Sigmoid colon (tissue), 4 donors: ENCODE measurements around the gene SPAG4.

Experiments used
- CTCF ChIP-seq, 4 experiments: fragments of 450-650 bp in 3 of 4; fragments of 200-600 bp in 1 of 4; IDR thresholded peaks; one replicate each; pipeline ENCODE4 v1.5.1; 2016 to 2019; ENCODE audit warnings: antibody characterized with exemption in 4 of 4, mild to moderate bottlenecking in 3 of 4, moderate library complexity in 2 of 4
- EP300 ChIP-seq, 4 donors: sonication (generic); formaldehyde crosslinking; IDR thresholded peaks; one replicate each; pipeline ENCODE4 v1.6.1; 2017; ENCODE audit warnings: antibody characterized with exemption in 4 of 4
- POLR2A ChIP-seq, 2 donors: fragments of 450-650 bp; IDR thresholded peaks; one replicate each; pipeline ENCODE4 v1.6.1; 2016; ENCODE audit warnings: antibody characterized with exemption in 2 of 2, mild to moderate bottlenecking in 2 of 2, moderate library complexity in 2 of 2

- no peak for TF ChIP-seq CTCF (IDR thresholded peaks at IDR 0.05)
- TF ChIP-seq EP300 (IDR thresholded peaks at IDR 0.05), result no peak
- no peak for TF ChIP-seq POLR2A (IDR thresholded peaks at IDR 0.05)
Measured at GRCh38 chr20:35648836-35649235, 33.2 kb downstream of the SPAG4 start.
